IgD-negative memory B cell (primary cell): ENCODE data around the gene MMP12. TPM values are rescaled to one million over a fixed set of nuclear protein-coding genes. Genes with fewer than 3 reads are reported as not detected.

Experiments
- H3K27ac Mint-ChIP-seq, 3 donors: one replicate each; pipeline ENCODE4 v1.8.0; 2020 to 2022; ENCODE audit warnings: mild to moderate bottlenecking in 3 of 3, mixed read lengths in 3 of 3, moderate library complexity in 1 of 3
- H3K27me3 Mint-ChIP-seq: one replicate; pipeline ENCODE4 v1.8.0; 2021; ENCODE audit warnings: mixed read lengths
- H3K36me3 Mint-ChIP-seq: one replicate; pipeline ENCODE4 v1.8.0; 2020; ENCODE audit warnings: mild to moderate bottlenecking, mixed read lengths
- H3K4me1 Mint-ChIP-seq, 3 donors: one replicate each; pipeline ENCODE4 v1.8.0; 2020 to 2022; ENCODE audit warnings: mixed read lengths in 3 of 3, mild to moderate bottlenecking in 1 of 3
- H3K4me3 Mint-ChIP-seq, 4 donors: one replicate each; pipeline ENCODE4 v1.8.0; 2020 to 2022; ENCODE audit warnings: mild to moderate bottlenecking in 4 of 4, mixed read lengths in 4 of 4, moderate library complexity in 3 of 4
- H3K9me3 Mint-ChIP-seq, 3 donors: one replicate each; pipeline ENCODE4 v1.8.0; 2020 to 2021; ENCODE audit warnings: mixed read lengths in 3 of 3, mild to moderate bottlenecking in 1 of 3
- polyA plus RNA-seq: library from polyadenylated mRNA; unstranded; fragments of 300-500 nt; fragmentation: Illumina TruSeq; gene quantifications from one replicate; pipeline ENCODE4 v1.2.3, GENCODE V29; 2021

MMP12 gene
- polyA plus RNA-seq, 1 donor from 2014 or later = not detected

- Mint-ChIP-seq H3K4me3 (no peak overlapping the region), H3K27ac (no peak overlapping the region), H3K9me3 (peaks cover 0 to 3% (median 0%) of the 10 kb centered on the region in 3 donors), H3K4me1 (no peaks in the 10 kb centered on the region), H3K36me3 (no peaks in the 10 kb centered on the region), H3K27me3 (peaks cover 18% of the 10 kb centered on the region)
These were observed 42.2 kb downstream of the MMP12 start for GRCh38 chr11:102832612-102833011.

- no peaks in the 10 kb centered on the region for H3K4me1 Mint-ChIP-seq
- H3K27ac Mint-ChIP-seq = no peak overlapping the region
- peaks cover 17% of the 10 kb centered on the region for H3K27me3 Mint-ChIP-seq
- peaks cover 0 to 3% (median 0%) of the 10 kb centered on the region in 3 donors for H3K9me3 Mint-ChIP-seq
- no peaks in the 10 kb centered on the region for H3K36me3 Mint-ChIP-seq
- no peak overlapping the region for H3K4me3 Mint-ChIP-seq
These were observed 43.0 kb downstream of the MMP12 start for GRCh38 chr11:102831489-102832440.

- Mint-ChIP-seq H3K27ac (no peak overlapping the region), H3K27me3 (peaks cover 17% of the 10 kb centered on the region), H3K4me3 (no peak overlapping the region), H3K4me1 (no peaks in the 10 kb centered on the region), H3K36me3 (no peaks in the 10 kb centered on the region), H3K9me3 (peaks cover 0 to 3% (median 0%) of the 10 kb centered on the region in 3 donors)
These were observed 43.7 kb downstream of the MMP12 start for GRCh38 chr11:102831128-102831488.

- Mint-ChIP-seq H3K9me3 (peaks cover 0 to 3% (median 0%) of the 10 kb centered on the region in 3 donors), H3K4me3 (no peak overlapping the region), H3K36me3 (no peaks in the 10 kb centered on the region), H3K27ac (no peak overlapping the region), H3K27me3 (peaks cover 17% of the 10 kb centered on the region), H3K4me1 (no peaks in the 10 kb centered on the region)
These were observed 44.6 kb downstream of the MMP12 start for GRCh38 chr11:102830001-102830727.

GRCh38 chr11:102829316-102830000, 45.3 kb downstream of the MMP12 start:
- Mint-ChIP-seq H3K27ac (no peak overlapping the region), H3K9me3 (peaks cover 0 to 3% (median 0%) of the 10 kb centered on the region in 3 donors), H3K36me3 (no peaks in the 10 kb centered on the region)

GRCh38 chr11:102824556-102824955, 50.2 kb downstream of the MMP12 start:
- H3K27ac Mint-ChIP-seq = no peak overlapping the region
- H3K36me3 Mint-ChIP-seq = no peaks in the 10 kb centered on the region
- no peak overlapping the region for H3K4me3 Mint-ChIP-seq
- no peaks in the 10 kb centered on the region for H3K4me1 Mint-ChIP-seq
- peaks cover 6% of the 10 kb centered on the region for H3K27me3 Mint-ChIP-seq
- H3K9me3 Mint-ChIP-seq = no peaks in the 10 kb centered on the region

More at GRCh38 chr11:102829316-102830000, 45.3 kb downstream of the MMP12 start:
- Mint-ChIP-seq H3K4me3 (no peak overlapping the region), H3K4me1 (no peaks in the 10 kb centered on the region), H3K27me3 (peaks cover 17% of the 10 kb centered on the region)

- H3K4me1 Mint-ChIP-seq = no peaks in the 10 kb centered on the region
- peaks cover 3% of the 10 kb centered on the region for H3K27me3 Mint-ChIP-seq
- peaks cover 4 to 14% (median 5%) of the 10 kb centered on the region in 3 donors for H3K9me3 Mint-ChIP-seq
- no peaks in the 10 kb centered on the region for H3K36me3 Mint-ChIP-seq
- H3K4me3 Mint-ChIP-seq = no peak overlapping the region
- no peak overlapping the region for H3K27ac Mint-ChIP-seq
These were observed 55.3 kb downstream of the MMP12 start for GRCh38 chr11:102819491-102819890.

GRCh38 chr11:102813484-102813883, 61.3 kb downstream of the MMP12 start:
- Mint-ChIP-seq H3K4me3 (no peak overlapping the region), H3K27me3 (peaks cover 3% of the 10 kb centered on the region), H3K4me1 (peaks cover 0 to 1% (median 0%) of the 10 kb centered on the region in 3 donors), H3K36me3 (no peaks in the 10 kb centered on the region), H3K27ac (no peak overlapping the region), H3K9me3 (peaks cover 4 to 21% (median 7%) of the 10 kb centered on the region in 3 donors)

Other genes starting within 250 kb of the MMP12 start
- not detected for gene MMP20, start 249.7 kb downstream of the MMP12 start, polyA plus RNA-seq
- gene MMP27, start 169.2 kb downstream of the MMP12 start, polyA plus RNA-seq = not detected
- not detected for gene MMP8, start 150.0 kb downstream of the MMP12 start, polyA plus RNA-seq
- not detected for gene MMP10, start 94.4 kb downstream of the MMP12 start, polyA plus RNA-seq
- not detected for gene MMP1, start 76.8 kb downstream of the MMP12 start, polyA plus RNA-seq
- gene MMP3, start 31.4 kb downstream of the MMP12 start, polyA plus RNA-seq = not detected
- not detected for gene MMP13, start 80.8 kb upstream of the MMP12 start, polyA plus RNA-seq
- gene DCUN1D5, start 217.2 kb upstream of the MMP12 start, polyA plus RNA-seq = 25.9 TPM
- gene DYNC2H1, start 234.4 kb upstream of the MMP12 start, polyA plus RNA-seq = 0.29 TPM